H1 (cell line): ENCODE data around the gene PPAT. TPM values are rescaled to one million over a fixed set of nuclear protein-coding genes. Genes with fewer than 3 reads are reported as not detected.

Source experiments
- CTCF ChIA-PET: fragments of 300-600 bp; sonication (Branson Sonifier 250); formaldehyde crosslinking; loops from one replicate; lab custom pipeline; 2021; ENCODE audit not compliant: partially characterized antibody; lab: Charles Lee
- POLR2A ChIA-PET: fragments of 300-600 bp; sonication (Branson Sonifier 250); formaldehyde crosslinking; loops from one replicate; lab custom pipeline; 2021; ENCODE audit warnings: inconsistent platforms; ENCODE audit not compliant: partially characterized antibody; lab: Charles Lee
- DNase-seq, 2 experiments: peaks; one replicate each; pipeline versions ENCODE4 v3.0.0 to v3.0.0-alpha.2; 2010 to 2022; ENCODE audit warnings: low spot score in 2 of 2, low read depth in 1 of 2, mixed read lengths in 1 of 2
- FAIRE-seq: peaks from 2 replicates; lab custom pipeline; 2011; peaks lifted over from hg19 to GRCh38; lab: Jason Lieb, UNC
- H2AFZ ChIP-seq: 2 replicates; pipeline ENCODE4 v1.8.1; 2012; ENCODE audit warnings: low read length, inconsistent platforms
- H2AK5ac ChIP-seq: 2 replicates; pipeline ENCODE4 v1.6.1; 2013; ENCODE audit warnings: low read depth, low read length
- H2BK120ac ChIP-seq: replicated peaks from 2 replicates; pipeline ENCODE3; 2013; ENCODE audit warnings: low read depth, low read length, inconsistent platforms
- H2BK12ac ChIP-seq: 2 replicates; pipeline ENCODE4 v1.6.1; 2013; ENCODE audit warnings: low read depth, low read length
- H2BK15ac ChIP-seq: 2 replicates; pipeline ENCODE4 v1.6.1; 2013; ENCODE audit warnings: low read length
- H2BK20ac ChIP-seq: 2 replicates; pipeline ENCODE4 v1.6.1; 2013; ENCODE audit warnings: low read length
- H2BK5ac ChIP-seq: 2 replicates; pipeline ENCODE4 v1.6.1; 2013; ENCODE audit warnings: low read depth, low read length
- H3K14ac ChIP-seq: 2 replicates; pipeline ENCODE4 v1.6.1; 2013; ENCODE audit warnings: inconsistent platforms; ENCODE audit not compliant: insufficient read length
- H3K18ac ChIP-seq: 2 replicates; pipeline ENCODE4 v1.6.1; 2013; ENCODE audit warnings: low read length; ENCODE audit errors: extremely low read depth
- H3K23ac ChIP-seq: 2 replicates; pipeline ENCODE4 v1.6.1; 2013; ENCODE audit warnings: inconsistent platforms; ENCODE audit not compliant: insufficient read length
- H3K23me2 ChIP-seq: 2 replicates; pipeline ENCODE4 v1.6.1; 2013; ENCODE audit warnings: low read depth, low read length
- H3K27ac ChIP-seq: 2 replicates; pipeline ENCODE4 v1.6.1; 2011; ENCODE audit warnings: low read depth, low read length, inconsistent platforms
- H3K27me3 ChIP-seq, 4 experiments: replicated peaks in 1 of 4; 1 replicate in 1 of 4; 2 replicates in 3 of 4; pipeline versions ENCODE4 v1.6.1 to v1.8.1; 2011 to 2013; ENCODE audit warnings: low read length in 3 of 4, mild to moderate bottlenecking in 3 of 4, inconsistent platforms in 2 of 4, mixed read lengths in 2 of 4, moderate library complexity in 1 of 4; ENCODE audit not compliant: control insufficient read depth in 3 of 4, insufficient read depth in 3 of 4; ENCODE audit errors: extremely low read depth in 1 of 4
- H3K36me3 ChIP-seq, 4 experiments: 2 replicates each; pipeline versions ENCODE4 v1.6.1 to v1.8.1; 2011 to 2013; ENCODE audit warnings: mild to moderate bottlenecking in 4 of 4, low read length in 3 of 4, moderate library complexity in 2 of 4, control low read depth in 1 of 4, inconsistent platforms in 1 of 4; ENCODE audit not compliant: insufficient read depth in 4 of 4, control insufficient read depth in 2 of 4
- H3K4ac ChIP-seq: replicated peaks from 2 replicates; pipeline ENCODE3; 2013; ENCODE audit warnings: low read length, low read depth, mixed read lengths, inconsistent platforms; ENCODE audit not compliant: insufficient read length
- H3K4me1 ChIP-seq, 4 experiments: replicated peaks in 1 of 4; 1 replicate in 1 of 4; 2 replicates in 3 of 4; pipeline versions ENCODE4 v1.6.1 to v1.8.1; 2011 to 2013; ENCODE audit warnings: low read length in 3 of 4, inconsistent platforms in 2 of 4, mixed read lengths in 1 of 4; ENCODE audit not compliant: insufficient read depth in 4 of 4, control insufficient read depth in 3 of 4
- H3K4me2 ChIP-seq, 2 experiments: 2 replicates each; pipeline versions ENCODE4 v1.6.1 to v1.8.1; 2011 to 2013; ENCODE audit warnings: low read depth in 2 of 2, low read length in 2 of 2, control low read depth in 1 of 2, inconsistent platforms in 1 of 2, mild to moderate bottlenecking in 1 of 2; ENCODE audit not compliant: insufficient read depth in 1 of 2
- H3K4me3 ChIP-seq, 4 experiments: fragments of 200-600, 300-600 bp in 1 of 4; sonication (generic), shearing (Covaris generic), sonication (Bioruptor Twin) in 1 of 4; 2 replicates each; pipeline versions ENCODE4 v1.5.1 to v1.8.1; 2011 to 2016; ENCODE audit warnings: low read length in 4 of 4, low read depth in 3 of 4, control low read depth in 2 of 4, inconsistent platforms in 2 of 4, mild to moderate bottlenecking in 2 of 4, mixed read lengths in 1 of 4, moderate library complexity in 1 of 4; ENCODE audit not compliant: insufficient read depth in 2 of 4; ENCODE audit errors: extremely low read depth in 1 of 4
- H3K56ac ChIP-seq: replicated peaks from 2 replicates; pipeline ENCODE3; 2013; ENCODE audit warnings: low read depth, mild to moderate bottlenecking, mixed read lengths, low read length, inconsistent platforms; ENCODE audit not compliant: insufficient read length
- H3K79me1 ChIP-seq: 2 replicates; pipeline ENCODE4 v1.6.1; 2013; ENCODE audit warnings: low read depth, low read length, control low read depth
- H3K79me2 ChIP-seq, 2 experiments: 2 replicates each; pipeline versions ENCODE4 v1.6.1 to v1.8.1; 2012 to 2013; ENCODE audit warnings: low read length in 2 of 2, mild to moderate bottlenecking in 2 of 2, inconsistent platforms in 1 of 2; ENCODE audit not compliant: insufficient read depth in 2 of 2, control insufficient read depth in 1 of 2
- H3K9ac ChIP-seq, 4 experiments: replicated peaks in 1 of 4; 1 replicate in 1 of 4; 2 replicates in 3 of 4; pipeline versions ENCODE4 v1.6.1 to v1.8.1; 2011 to 2013; ENCODE audit warnings: low read depth in 3 of 4, low read length in 3 of 4, control low read depth in 2 of 4, mild to moderate bottlenecking in 2 of 4, moderate library complexity in 2 of 4, inconsistent platforms in 1 of 4; ENCODE audit errors: extremely low read depth in 1 of 4
- H3K9me3 ChIP-seq, 2 experiments: 2 replicates each; pipeline versions ENCODE4 v1.6.1 to v1.8.1; 2012 to 2013; ENCODE audit warnings: mild to moderate bottlenecking in 2 of 2, moderate library complexity in 2 of 2, control low read depth in 1 of 2, inconsistent platforms in 1 of 2, low read depth in 1 of 2, low read length in 1 of 2, mixed read lengths in 1 of 2; ENCODE audit not compliant: insufficient read depth in 2 of 2
- H4K20me1 ChIP-seq, 2 experiments: replicated peaks in 1 of 2; 2 replicates each; pipeline versions ENCODE3 to v1.8.1; 2011 to 2013; ENCODE audit warnings: inconsistent platforms in 2 of 2, low read length in 2 of 2, mild to moderate bottlenecking in 1 of 2; ENCODE audit not compliant: insufficient read depth in 2 of 2, control insufficient read depth in 1 of 2
- H4K5ac ChIP-seq: 2 replicates; pipeline ENCODE4 v1.6.1; 2013; ENCODE audit warnings: low read length, low read depth, mixed read lengths, inconsistent platforms; ENCODE audit not compliant: insufficient read length
- H4K8ac ChIP-seq: 2 replicates; pipeline ENCODE4 v1.8.0; 2013; ENCODE audit warnings: mild to moderate bottlenecking, moderate library complexity, low read length, inconsistent platforms; ENCODE audit not compliant: insufficient read depth; ENCODE audit errors: extremely low read depth
- H4K91ac ChIP-seq: replicated peaks from 2 replicates; pipeline ENCODE3; 2013; ENCODE audit warnings: low read length, mixed read lengths, inconsistent platforms; ENCODE audit not compliant: insufficient read length
- FOSL1 ChIP-seq: IDR thresholded peaks from 2 replicates; pipeline ENCODE4 v1.6.1; 2011; ENCODE audit warnings: mild to moderate bottlenecking, low read depth, low read length, moderate library complexity; ENCODE audit not compliant: insufficient read depth
- KDM4A ChIP-seq: IDR thresholded peaks from one replicate; pipeline ENCODE4 v1.7.1; 2012; ENCODE audit warnings: low read depth, mild to moderate bottlenecking, moderate library complexity, low read length, inconsistent platforms; ENCODE audit not compliant: severe bottlenecking
- RFX5 ChIP-seq: IDR thresholded peaks from 2 replicates; pipeline ENCODE4 v1.6.1; 2011; ENCODE audit warnings: low read depth, low read length, improper control_type of control experiment, borderline replicate concordance
- YY1 ChIP-seq: IDR thresholded peaks from 2 replicates; pipeline ENCODE4 v1.6.1; 2011; ENCODE audit warnings: low read depth, mild to moderate bottlenecking, low read length
- WGBS, 2 experiments: shearing (Covaris generic) in 1 of 2; methylation state at CpG; one replicate each; pipeline versions ENCODE4 v1.1.6 to v1.1.7; 2013 to 2015; ENCODE audit warnings: low lambda C conversion rate in 2 of 2, mixed read lengths in 2 of 2, inconsistent platforms in 1 of 2, low coverage in 1 of 2, missing lambda C conversion rate in 1 of 2; ENCODE audit not compliant: insufficient replicate concordance in 2 of 2, insufficient coverage in 1 of 2, insufficient read length in 1 of 2; ENCODE audit errors: extremely low coverage in 1 of 2, missing lambda C conversion rate in 1 of 2; 5-methylcytosine and 5-hydroxymethylcytosine counted together
- polyA plus RNA-seq, 7 experiments: library from polyadenylated mRNA; depleted of rRNA in 3 of 7; stranded (reverse) in 5 of 7; unstranded in 2 of 7; fragments of >200 nt in 5 of 7; fragments of 200-250 nt in 2 of 7; gene quantifications; 1 replicate in 5 of 7; 2 replicates in 1 of 7; 4 replicates in 1 of 7; pipeline versions ENCODE4 v1.2.1 to v1.2.3, GENCODE V29; 2011 to 2013; ENCODE audit warnings: missing spikeins in 2 of 7, mixed read lengths in 2 of 7
- total RNA-seq: library from RNA; stranded (reverse); fragmentation: NEBNext Ultra II Directional; extraction: Animal tissue kit (Norgen Biotek cat#: 25700); gene quantifications from 2 replicates; pipeline ENCODE4 v1.2.1, GENCODE V29; 2021
- TF ChIP-seq, protein P1 (sequence below): IDR thresholded peaks from 2 replicates; pipeline ENCODE4 v1.6.1; 2012; ENCODE audit warnings: inconsistent platforms

PPAT gene
- total and polyA plus RNA-seq, 2 of the 8 experiments (the other 6 are each of a cell fraction or from before 2014, with no cell fraction given) = 24.5 to 104 TPM

DNA sequence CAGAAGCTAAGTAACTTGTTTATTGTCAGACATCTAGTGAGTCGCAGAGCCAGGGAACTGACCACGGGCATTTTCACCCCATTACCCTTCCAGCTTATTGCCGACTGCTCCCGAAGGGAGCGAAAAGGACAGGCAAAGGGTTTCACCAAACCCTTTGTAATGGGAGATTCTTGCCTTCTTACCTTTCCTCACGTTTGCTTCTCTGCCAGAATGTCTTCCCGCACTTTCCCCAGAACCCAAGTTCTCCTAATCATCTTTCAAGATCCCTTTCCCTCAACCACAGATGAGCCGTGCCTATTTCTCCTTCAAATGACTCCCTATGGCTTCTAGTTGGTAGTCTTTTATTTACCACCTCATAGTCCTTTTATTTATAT is 31.5 kb upstream of the PPAT start:
- Histone ChIP-seq H3K23me2 (peaks cover 10% of the 10 kb centered on the region), H3K4me1 (peaks cover 0 to 5% (median 2%) of the 10 kb centered on the region in 4 experiments; a peak in 1 of 7 replicates), H3K9ac (peak overlapping the region; percentile 90 to 97 (median 92)), H3K79me2 (peaks cover 4 to 56% of the 10 kb centered on the region in 2 experiments; a peak in 3 of 4 replicates), H4K8ac (peak overlapping the region; percentile 82; the same call in 1 of the 2 replicates), H3K4ac (no peak overlapping the region), H4K5ac (peak overlapping the region; percentile 94), H2BK12ac (no peak overlapping the region; the same call in 1 of the 2 replicates), H3K27ac (peak overlapping the region; percentile 84), H2BK20ac (no peak overlapping the region), H3K56ac (no peak overlapping the region), H4K91ac (no peak overlapping the region), H3K18ac (no peak overlapping the region), H3K23ac (no peak overlapping the region), H2BK120ac (no peak overlapping the region), H3K9me3 (no peaks in the 10 kb centered on the region), H2BK5ac (peak overlapping the region; percentile 98), H3K27me3 (no peaks in the 10 kb centered on the region), H3K36me3 (peaks cover 0 to 30% (median 15%) of the 10 kb centered on the region in 4 experiments; a peak in 7 of 8 replicates), H3K4me2 (peak overlapping the region; percentile 77 to 100), H2BK15ac (no peak overlapping the region), H2AK5ac (no peak overlapping the region; the same call in 1 of the 2 replicates), H3K79me1 (peaks cover 5% of the 10 kb centered on the region), H2AFZ (peak overlapping the region; percentile 92; the same call in 1 of the 2 replicates), H3K14ac (no peak overlapping the region), H4K20me1 (peaks cover 1 to 14% of the 10 kb centered on the region in 2 experiments), H3K4me3 (peak overlapping the region; percentile 88 to 99 (median 96))
- 3% methylated on average over 8 of the region's 8 CpGs; no CpG with 5 or more reads in 1 of the 2 experiments for WGBS, 2 experiments
- no peak for TF ChIP-seq YY1
- TF ChIP-seq, protein P1, sequence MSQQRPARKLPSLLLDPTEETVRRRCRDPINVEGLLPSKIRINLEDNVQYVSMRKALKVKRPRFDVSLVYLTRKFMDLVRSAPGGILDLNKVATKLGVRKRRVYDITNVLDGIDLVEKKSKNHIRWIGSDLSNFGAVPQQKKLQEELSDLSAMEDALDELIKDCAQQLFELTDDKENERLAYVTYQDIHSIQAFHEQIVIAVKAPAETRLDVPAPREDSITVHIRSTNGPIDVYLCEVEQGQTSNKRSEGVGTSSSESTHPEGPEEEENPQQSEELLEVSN = no peak
- TF ChIP-seq FOSL1 = no peak
- peak; percentile 6 for TF ChIP-seq KDM4A
- TF ChIP-seq RFX5 = no peak
- ChIA-PET POLR2A (interaction anchor here (0.6 to 12.0 kb wide), 6 partner anchors 9 to 80 kb away, joined by 3 to 121 read pairs (median 4); partner anchors contain the start of genes AASDH, PAICS and PPAT), CTCF (interaction anchor here (0.7 kb wide), 1 partner anchor 44 kb away, joined by 6 read pairs; no protein-coding TSS in a partner anchor)
- FAIRE-seq = no peak
- DNase-seq = no peak
